ENCODE data around the gene RUNX1. TPM values are rescaled to one million over a fixed set of nuclear protein-coding genes. Genes with fewer than 3 reads are reported as not detected.

The RUNX1 gene
- total RNA-seq, 2 donors from 2014 or later: 97.0 to 110 TPM

GRCh38 chr21:34988625-34989024, 60.5 kb downstream of the RUNX1 start:
- no peaks in the 10 kb centered on the region for H3K27me3 Mint-ChIP-seq
- peak overlapping the region; percentile 99 for H3K27ac Mint-ChIP-seq
- DNase-seq (no peak), ATAC-seq (no peak)
- H3K9me3 ChIP-seq (ENCODE audit: control insufficient read depth, low read length, poor library complexity, severe bottlenecking): no peaks in the 10 kb centered on the region
- peak overlapping the region; percentile 95 for H3K4me3 Mint-ChIP-seq
- peaks cover 72% of the 10 kb centered on the region for H3K4me1 Mint-ChIP-seq
- H3K36me3 Mint-ChIP-seq (ENCODE audit: low read depth): peaks cover 6% of the 10 kb centered on the region

- Mint-ChIP-seq H3K27me3 (no peaks in the 10 kb centered on the region), H3K36me3 (ENCODE audit: low read depth) (peaks cover 6% of the 10 kb centered on the region), H3K4me3 (peak overlapping the region; percentile 95), H3K27ac (peak overlapping the region; percentile 99), H3K4me1 (peaks cover 75% of the 10 kb centered on the region)
- H3K9me3 ChIP-seq (ENCODE audit: control insufficient read depth, low read length, poor library complexity, severe bottlenecking): no peaks in the 10 kb centered on the region
- no peak for ATAC-seq
- DNase-seq: no peak
Observed at GRCh38 chr21:34988139-34988538, 61.0 kb downstream of the RUNX1 start.

- H3K36me3 Mint-ChIP-seq (ENCODE audit: low read depth): peaks cover 6% of the 10 kb centered on the region
- no peaks in the 10 kb centered on the region for H3K9me3 ChIP-seq (ENCODE audit: control insufficient read depth, low read length, poor library complexity, severe bottlenecking)
- peaks cover 80% of the 10 kb centered on the region for H3K4me1 Mint-ChIP-seq
- peak overlapping the region; percentile 99 for H3K27ac Mint-ChIP-seq
- DNase-seq (no peak), ATAC-seq (peak; percentile 24)
- H3K27me3 Mint-ChIP-seq: no peaks in the 10 kb centered on the region
- H3K4me3 Mint-ChIP-seq: peak overlapping the region; percentile 95
Observed at GRCh38 chr21:34987501-34988072, 61.5 kb downstream of the RUNX1 start.

- H3K27ac Mint-ChIP-seq: peak overlapping the region; percentile 99
- DNase-seq (peak in 2 of 3 donors; percentile 27 to 59), ATAC-seq (peak; percentile 83)
- peaks cover 83% of the 10 kb centered on the region for H3K4me1 Mint-ChIP-seq
- H3K36me3 Mint-ChIP-seq (ENCODE audit: low read depth): peaks cover 6% of the 10 kb centered on the region
- H3K9me3 ChIP-seq (ENCODE audit: control insufficient read depth, low read length, poor library complexity, severe bottlenecking): no peaks in the 10 kb centered on the region
- H3K27me3 Mint-ChIP-seq: no peaks in the 10 kb centered on the region
- peak overlapping the region; percentile 95 for H3K4me3 Mint-ChIP-seq
Observed at GRCh38 chr21:34986561-34987500, 62.3 kb downstream of the RUNX1 start.

GRCh38 chr21:34984356-34985058, 64.6 kb downstream of the RUNX1 start:
- H3K9me3 ChIP-seq (ENCODE audit: control insufficient read depth, low read length, poor library complexity, severe bottlenecking): no peaks in the 10 kb centered on the region
- no peak for DNase-seq
- Mint-ChIP-seq H3K4me3 (peak overlapping the region; percentile 63), H3K27me3 (no peaks in the 10 kb centered on the region), H3K36me3 (ENCODE audit: low read depth) (peaks cover 4% of the 10 kb centered on the region), H3K27ac (peak overlapping the region; percentile 6), H3K4me1 (peaks cover 74% of the 10 kb centered on the region)
- no peak for ATAC-seq

GRCh38 chr21:34983680-34984086, 65.4 kb downstream of the RUNX1 start:
- peak; percentile 24 for ATAC-seq
- Mint-ChIP-seq H3K36me3 (ENCODE audit: low read depth) (peaks cover 4% of the 10 kb centered on the region), H3K27ac (peak overlapping the region; percentile 6), H3K4me3 (peak overlapping the region; percentile 63), H3K4me1 (peaks cover 74% of the 10 kb centered on the region), H3K27me3 (no peaks in the 10 kb centered on the region)
- DNase-seq: no peak
- H3K9me3 ChIP-seq (ENCODE audit: control insufficient read depth, low read length, poor library complexity, severe bottlenecking): no peaks in the 10 kb centered on the region

GRCh38 chr21:34981791-34982190, 67.3 kb downstream of the RUNX1 start:
- Mint-ChIP-seq H3K27ac (peak overlapping the region; percentile 6), H3K27me3 (no peaks in the 10 kb centered on the region), H3K4me1 (peaks cover 59% of the 10 kb centered on the region), H3K36me3 (ENCODE audit: low read depth) (peaks cover 2% of the 10 kb centered on the region), H3K4me3 (no peak overlapping the region)
- no peaks in the 10 kb centered on the region for H3K9me3 ChIP-seq (ENCODE audit: control insufficient read depth, low read length, poor library complexity, severe bottlenecking)
- ATAC-seq: no peak
- DNase-seq: no peak

- no peak overlapping the region for H3K27ac Mint-ChIP-seq
- H3K4me1 Mint-ChIP-seq: peaks cover 60% of the 10 kb centered on the region
- no peak overlapping the region for H3K4me3 Mint-ChIP-seq
Observed at GRCh38 chr21:34980423-34981115, 68.5 kb downstream of the RUNX1 start.

GRCh38 chr21:34979383-34979782, 69.7 kb downstream of the RUNX1 start:
- peak overlapping the region; percentile 75 for H3K27ac Mint-ChIP-seq
- H3K4me3 Mint-ChIP-seq: no peak overlapping the region
- H3K9me3 ChIP-seq (ENCODE audit: control insufficient read depth, low read length, poor library complexity, severe bottlenecking): no peaks in the 10 kb centered on the region
- no peak for DNase-seq
- H3K27me3 Mint-ChIP-seq: no peaks in the 10 kb centered on the region
- no peak for ATAC-seq
- peaks cover 5% of the 10 kb centered on the region for H3K36me3 Mint-ChIP-seq (ENCODE audit: low read depth)
- H3K4me1 Mint-ChIP-seq: peaks cover 61% of the 10 kb centered on the region

More at GRCh38 chr21:34980423-34981115, 68.5 kb downstream of the RUNX1 start:
- ATAC-seq (peak; percentile 33), DNase-seq (no peak)
- Mint-ChIP-seq H3K27me3 (no peaks in the 10 kb centered on the region), H3K36me3 (ENCODE audit: low read depth) (peaks cover 4% of the 10 kb centered on the region)
- H3K9me3 ChIP-seq (ENCODE audit: control insufficient read depth, low read length, poor library complexity, severe bottlenecking): no peaks in the 10 kb centered on the region

GRCh38 chr21:34977333-34977732, 71.8 kb downstream of the RUNX1 start:
- Mint-ChIP-seq H3K27me3 (no peaks in the 10 kb centered on the region), H3K4me3 (no peak overlapping the region), H3K4me1 (peaks cover 65% of the 10 kb centered on the region), H3K27ac (no peak overlapping the region), H3K36me3 (ENCODE audit: low read depth) (peaks cover 4% of the 10 kb centered on the region)
- DNase-seq: no peak
- H3K9me3 ChIP-seq (ENCODE audit: control insufficient read depth, low read length, poor library complexity, severe bottlenecking): no peaks in the 10 kb centered on the region
- no peak for ATAC-seq

- Mint-ChIP-seq H3K36me3 (ENCODE audit: low read depth) (peaks cover 4% of the 10 kb centered on the region), H3K27ac (peak overlapping the region; percentile 98), H3K27me3 (no peaks in the 10 kb centered on the region), H3K4me1 (peaks cover 68% of the 10 kb centered on the region), H3K4me3 (peak overlapping the region; percentile 92)
- DNase-seq (peak in 2 of 3 donors; percentile 31 to 34), ATAC-seq (peak; percentile 90)
- no peaks in the 10 kb centered on the region for H3K9me3 ChIP-seq (ENCODE audit: control insufficient read depth, low read length, poor library complexity, severe bottlenecking)
Observed at GRCh38 chr21:34974162-34974981, 74.7 kb downstream of the RUNX1 start.

GRCh38 chr21:34973685-34974084, 75.4 kb downstream of the RUNX1 start:
- Mint-ChIP-seq H3K4me3 (peak overlapping the region; percentile 92), H3K27me3 (no peaks in the 10 kb centered on the region), H3K27ac (peak overlapping the region; percentile 98), H3K36me3 (ENCODE audit: low read depth) (peaks cover 4% of the 10 kb centered on the region), H3K4me1 (peaks cover 70% of the 10 kb centered on the region)
- no peak for DNase-seq
- no peaks in the 10 kb centered on the region for H3K9me3 ChIP-seq (ENCODE audit: control insufficient read depth, low read length, poor library complexity, severe bottlenecking)
- no peak for ATAC-seq
